ENCODE results near the gene PRKCA.

The PRKCA gene

DNA sequence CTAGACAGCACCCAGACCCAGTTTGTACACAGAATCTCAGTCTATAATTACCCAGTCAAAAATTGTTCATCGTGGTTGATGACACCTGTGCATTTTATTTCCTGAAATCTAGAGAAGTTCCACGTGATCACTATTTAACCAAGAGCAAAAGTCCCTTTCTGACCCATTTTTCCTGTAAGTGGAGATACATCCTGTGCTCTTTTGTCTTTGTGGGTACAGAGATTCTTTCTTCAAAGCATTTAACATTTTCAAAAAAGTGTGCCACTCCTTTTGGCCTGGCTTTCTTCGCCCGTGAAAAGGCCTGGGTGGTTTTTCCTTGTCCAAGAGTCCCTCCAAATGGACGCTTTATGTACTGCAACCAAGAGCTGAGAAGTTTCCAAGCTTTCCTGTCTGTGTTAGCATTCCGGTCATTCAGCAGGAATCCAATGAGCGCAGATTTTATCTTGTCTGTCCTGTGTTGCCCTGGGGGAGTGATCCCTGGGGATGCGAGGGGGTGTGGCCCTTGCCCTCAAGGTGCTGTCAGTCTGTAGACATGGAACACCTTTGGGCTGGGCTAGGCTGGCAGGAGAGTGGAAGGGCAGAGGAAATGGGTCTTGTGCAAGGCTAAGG, 371.4 kb downstream of the PRKCA start:
- DNase-seq (ENCODE audit: insufficient read length) = no peak
- no peak for TF ChIP-seq POLR2AphosphoS5 (IDR thresholded peaks at IDR 0.05; ENCODE audit: low read depth, low read length)
- no peak for TF ChIP-seq POLR2A (IDR thresholded peaks at IDR 0.05; ENCODE audit: low read depth, low read length)
- no peak for TF ChIP-seq TAF1 (IDR thresholded peaks at IDR 0.05; ENCODE audit: borderline replicate concordance, low read depth, low read length)
- FAIRE-seq = no peak

- FAIRE-seq (no peak), DNase-seq (ENCODE audit: insufficient read length) (no peak)
- TF ChIP-seq TAF1 (IDR thresholded peaks at IDR 0.05; ENCODE audit: borderline replicate concordance, low read depth, low read length) (no peak), POLR2A (IDR thresholded peaks at IDR 0.05; ENCODE audit: low read depth, low read length) (no peak), POLR2AphosphoS5 (IDR thresholded peaks at IDR 0.05; ENCODE audit: low read depth, low read length) (no peak)
These were observed 373.0 kb downstream of the PRKCA start for GRCh38 chr17:66675273-66675990.

DNA sequence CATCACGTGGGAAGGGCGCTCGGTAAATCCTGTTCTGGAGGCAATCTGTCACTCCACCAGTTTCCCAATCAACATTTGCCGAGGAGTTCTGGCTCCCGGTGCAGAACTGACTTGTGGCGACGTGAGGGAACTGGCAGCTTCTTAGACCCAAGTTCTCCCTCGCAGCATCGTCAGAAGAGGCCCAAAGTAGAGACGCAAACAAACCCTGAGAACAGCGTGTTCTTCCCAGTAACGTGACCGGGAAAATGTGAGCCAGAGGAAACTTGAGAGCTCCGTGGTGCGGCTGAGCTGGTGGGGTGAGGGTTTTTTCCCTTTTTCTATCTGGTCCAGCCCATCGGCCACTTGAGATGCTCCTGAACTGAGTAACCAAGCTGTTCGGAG, 373.6 kb downstream of the PRKCA start:
- DNase-seq (ENCODE audit: insufficient read length) (no peak), FAIRE-seq (no peak)
- TF ChIP-seq POLR2AphosphoS5 (IDR thresholded peaks at IDR 0.05; ENCODE audit: low read depth, low read length) (no peak), POLR2A (IDR thresholded peaks at IDR 0.05; ENCODE audit: low read depth, low read length) (no peak), TAF1 (IDR thresholded peaks at IDR 0.05; ENCODE audit: borderline replicate concordance, low read depth, low read length) (no peak)

- TF ChIP-seq POLR2A (IDR thresholded peaks at IDR 0.05; ENCODE audit: low read depth, low read length) (no peak), TAF1 (IDR thresholded peaks at IDR 0.05; ENCODE audit: borderline replicate concordance, low read depth, low read length) (no peak), POLR2AphosphoS5 (IDR thresholded peaks at IDR 0.05; ENCODE audit: low read depth, low read length) (no peak)
- FAIRE-seq = no peak
- DNase-seq (ENCODE audit: insufficient read length) = no peak
These were observed 374.0 kb downstream of the PRKCA start for GRCh38 chr17:66676421-66676820.

DNA sequence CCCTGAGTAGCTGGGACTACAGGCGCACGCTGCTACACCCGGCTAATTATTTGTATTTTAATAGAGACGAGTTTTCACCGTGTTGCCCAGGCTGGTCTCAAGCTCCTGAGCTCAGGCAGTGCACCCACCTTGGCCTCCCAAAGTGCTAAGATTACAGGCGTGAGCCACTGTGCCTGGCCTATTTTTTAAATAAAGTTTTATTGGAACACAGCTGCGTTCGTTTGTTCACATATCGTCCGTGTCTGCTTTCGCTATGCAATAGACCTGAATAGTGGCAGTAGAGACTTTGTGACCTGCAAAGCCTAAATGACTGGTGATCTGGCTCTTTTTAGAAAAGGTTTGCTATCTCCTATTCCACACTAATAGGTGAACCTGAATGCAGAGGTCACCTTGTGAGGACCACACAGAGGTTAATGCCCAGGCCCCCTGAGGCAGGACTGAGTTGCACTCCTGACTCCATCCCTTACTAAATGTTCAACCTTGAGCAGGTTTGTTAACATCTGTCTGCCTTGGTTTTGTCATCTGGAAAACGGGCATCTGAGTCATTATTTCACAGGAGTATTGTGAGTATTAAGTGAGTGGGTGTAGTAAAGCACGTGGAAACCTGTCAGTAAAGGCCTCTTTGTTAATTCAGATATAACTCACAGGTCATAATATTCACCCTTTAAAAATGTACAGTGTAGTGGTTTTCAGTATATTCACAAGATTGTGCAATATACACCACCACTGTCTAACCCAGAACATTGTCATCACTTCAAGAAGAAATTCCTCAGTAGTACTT, 375.0 kb downstream of the PRKCA start:
- no peak for TF ChIP-seq POLR2A (IDR thresholded peaks at IDR 0.05; ENCODE audit: low read depth, low read length)
- TF ChIP-seq POLR2AphosphoS5 (IDR thresholded peaks at IDR 0.05; ENCODE audit: low read depth, low read length) = no peak
- TF ChIP-seq TAF1 (IDR thresholded peaks at IDR 0.05; ENCODE audit: borderline replicate concordance, low read depth, low read length) = no peak
- no peak for FAIRE-seq

GRCh38 chr17:66678061-66678460, 375.6 kb downstream of the PRKCA start:
- TF ChIP-seq POLR2AphosphoS5 (IDR thresholded peaks at IDR 0.05; ENCODE audit: low read depth, low read length) (no peak), POLR2A (IDR thresholded peaks at IDR 0.05; ENCODE audit: low read depth, low read length) (no peak), TAF1 (IDR thresholded peaks at IDR 0.05; ENCODE audit: borderline replicate concordance, low read depth, low read length) (no peak)
- FAIRE-seq = no peak

More for the DNA sequence above, 375.0 kb downstream of the PRKCA start:
- no peak for DNase-seq (ENCODE audit: insufficient read length)

GRCh38 chr17:66678827-66679226, 376.4 kb downstream of the PRKCA start:
- no peak for DNase-seq (ENCODE audit: insufficient read length)
- no peak for FAIRE-seq
- TF ChIP-seq TAF1 (IDR thresholded peaks at IDR 0.05; ENCODE audit: borderline replicate concordance, low read depth, low read length) (no peak), POLR2AphosphoS5 (IDR thresholded peaks at IDR 0.05; ENCODE audit: low read depth, low read length) (no peak), POLR2A (IDR thresholded peaks at IDR 0.05; ENCODE audit: low read depth, low read length) (no peak)

More at GRCh38 chr17:66678061-66678460, 375.6 kb downstream of the PRKCA start:
- DNase-seq (ENCODE audit: insufficient read length) = no peak

- FAIRE-seq (no peak), DNase-seq (ENCODE audit: insufficient read length) (no peak)
- no peak for TF ChIP-seq TAF1 (IDR thresholded peaks at IDR 0.05; ENCODE audit: borderline replicate concordance, low read depth, low read length)
- TF ChIP-seq POLR2A (IDR thresholded peaks at IDR 0.05; ENCODE audit: low read depth, low read length) = no peak
- no peak for TF ChIP-seq POLR2AphosphoS5 (IDR thresholded peaks at IDR 0.05; ENCODE audit: low read depth, low read length)
These were observed 377.5 kb downstream of the PRKCA start for GRCh38 chr17:66679631-66680517.

GRCh38 chr17:66682283-66682682, 379.9 kb downstream of the PRKCA start:
- TF ChIP-seq POLR2AphosphoS5 (IDR thresholded peaks at IDR 0.05; ENCODE audit: low read depth, low read length) = no peak
- no peak for TF ChIP-seq TAF1 (IDR thresholded peaks at IDR 0.05; ENCODE audit: borderline replicate concordance, low read depth, low read length)
- TF ChIP-seq POLR2A (IDR thresholded peaks at IDR 0.05; ENCODE audit: low read depth, low read length) = no peak
- DNase-seq (ENCODE audit: insufficient read length) (no peak), FAIRE-seq (no peak)

- no peak for FAIRE-seq
- no peak for TF ChIP-seq POLR2A (IDR thresholded peaks at IDR 0.05; ENCODE audit: low read depth, low read length)
- no peak for TF ChIP-seq TAF1 (IDR thresholded peaks at IDR 0.05; ENCODE audit: borderline replicate concordance, low read depth, low read length)
- TF ChIP-seq POLR2AphosphoS5 (IDR thresholded peaks at IDR 0.05; ENCODE audit: low read depth, low read length) = no peak
These were observed 381.8 kb downstream of the PRKCA start for GRCh38 chr17:66684261-66684660.

DNA sequence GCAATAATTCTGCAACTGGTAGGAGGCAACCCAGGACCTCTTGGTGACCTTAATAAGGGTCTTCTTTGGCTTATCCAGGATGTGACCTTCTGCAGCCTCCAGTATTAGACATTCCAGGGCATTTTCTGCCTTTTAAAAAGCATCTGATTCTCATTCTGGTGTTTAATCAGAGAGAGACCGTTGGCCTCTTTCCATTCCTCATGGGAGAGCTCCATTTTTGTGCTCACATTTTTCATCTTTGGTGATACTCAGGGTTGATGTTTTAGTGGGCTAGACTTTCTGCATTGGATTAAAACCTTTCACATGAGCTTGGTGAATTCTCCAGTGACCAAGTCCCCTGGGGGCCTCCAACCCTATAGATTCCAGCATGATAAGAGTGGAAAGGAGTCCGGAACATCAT, 382.3 kb downstream of the PRKCA start:
- no peak for DNase-seq (ENCODE audit: insufficient read length)
- TF ChIP-seq POLR2AphosphoS5 (IDR thresholded peaks at IDR 0.05; ENCODE audit: low read depth, low read length) (no peak), TAF1 (IDR thresholded peaks at IDR 0.05; ENCODE audit: borderline replicate concordance, low read depth, low read length) (no peak), POLR2A (IDR thresholded peaks at IDR 0.05; ENCODE audit: low read depth, low read length) (no peak)
- no peak for FAIRE-seq

More at GRCh38 chr17:66684261-66684660, 381.8 kb downstream of the PRKCA start:
- DNase-seq (ENCODE audit: insufficient read length) = no peak
